HFF-Myc (cell line): ENCODE measurements around the gene DCBLD1.

ENCODE experiments used
- DNase-seq: peaks from one replicate; pipeline ENCODE4 v3.0.0-alpha.2; 2011; ENCODE audit warnings: low read depth; ENCODE audit errors: extremely low read depth
- H3K4me3 ChIP-seq: replicated peaks from 2 replicates; pipeline ENCODE4 v1.5.1; 2011; ENCODE audit warnings: low read depth, mild to moderate bottlenecking, control low read depth, low read length
- TF ChIP-seq, protein P1 (sequence below): IDR thresholded peaks from 2 replicates; pipeline ENCODE4 v1.5.1; 2012; ENCODE audit warnings: mild to moderate bottlenecking, low read depth, low read length, control low read depth; ENCODE audit errors: missing control alignments

Gene DCBLD1

DNA sequence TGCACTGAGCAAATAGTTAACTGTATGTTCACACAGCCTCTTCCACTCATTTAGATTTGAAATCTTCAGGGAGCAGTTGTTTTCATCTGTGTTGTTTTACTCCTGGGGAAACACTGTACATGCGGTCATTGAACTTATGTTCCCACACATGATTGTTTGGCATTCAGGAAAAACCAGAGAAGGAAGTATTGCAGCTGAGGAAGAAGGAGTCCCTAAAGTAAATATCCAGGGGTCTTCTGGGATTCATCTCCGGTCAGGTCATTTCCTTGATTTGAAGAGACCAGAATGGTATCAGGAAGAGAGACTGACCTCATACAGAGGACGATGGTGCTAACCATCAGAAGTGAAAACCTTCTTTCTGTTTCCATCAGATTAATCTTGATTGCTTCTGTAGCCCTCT, 52.5 kb downstream of the DCBLD1 start:
- TF ChIP-seq, protein P1, sequence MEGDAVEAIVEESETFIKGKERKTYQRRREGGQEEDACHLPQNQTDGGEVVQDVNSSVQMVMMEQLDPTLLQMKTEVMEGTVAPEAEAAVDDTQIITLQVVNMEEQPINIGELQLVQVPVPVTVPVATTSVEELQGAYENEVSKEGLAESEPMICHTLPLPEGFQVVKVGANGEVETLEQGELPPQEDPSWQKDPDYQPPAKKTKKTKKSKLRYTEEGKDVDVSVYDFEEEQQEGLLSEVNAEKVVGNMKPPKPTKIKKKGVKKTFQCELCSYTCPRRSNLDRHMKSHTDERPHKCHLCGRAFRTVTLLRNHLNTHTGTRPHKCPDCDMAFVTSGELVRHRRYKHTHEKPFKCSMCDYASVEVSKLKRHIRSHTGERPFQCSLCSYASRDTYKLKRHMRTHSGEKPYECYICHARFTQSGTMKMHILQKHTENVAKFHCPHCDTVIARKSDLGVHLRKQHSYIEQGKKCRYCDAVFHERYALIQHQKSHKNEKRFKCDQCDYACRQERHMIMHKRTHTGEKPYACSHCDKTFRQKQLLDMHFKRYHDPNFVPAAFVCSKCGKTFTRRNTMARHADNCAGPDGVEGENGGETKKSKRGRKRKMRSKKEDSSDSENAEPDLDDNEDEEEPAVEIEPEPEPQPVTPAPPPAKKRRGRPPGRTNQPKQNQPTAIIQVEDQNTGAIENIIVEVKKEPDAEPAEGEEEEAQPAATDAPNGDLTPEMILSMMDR: no peak

DNA sequence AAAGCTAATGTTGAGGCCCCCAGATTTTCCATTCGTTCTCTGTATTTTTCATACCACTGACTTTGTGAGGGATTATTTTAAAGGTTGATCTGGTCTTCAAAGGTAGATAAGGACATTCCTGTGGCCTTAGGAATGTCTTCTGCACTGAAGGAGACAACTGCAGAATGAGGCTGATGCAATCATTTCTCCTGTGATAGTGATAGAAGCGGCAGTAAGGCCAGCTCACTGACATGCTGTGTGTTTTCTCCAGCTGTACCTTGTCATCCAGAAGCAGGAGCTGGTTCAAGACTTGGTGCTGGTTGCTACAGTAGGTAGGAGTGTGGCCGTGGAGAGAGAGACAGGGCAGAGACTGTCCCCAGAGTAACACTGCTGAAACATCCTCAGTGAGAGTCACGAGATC, 53.8 kb downstream of the DCBLD1 start:
- TF ChIP-seq, protein P1: no peak
- H3K4me3 ChIP-seq: no peak overlapping the region
- no peak for DNase-seq

More for the DNA sequence above, 52.5 kb downstream of the DCBLD1 start:
- DNase-seq: no peak
- no peak overlapping the region for H3K4me3 ChIP-seq

DNA sequence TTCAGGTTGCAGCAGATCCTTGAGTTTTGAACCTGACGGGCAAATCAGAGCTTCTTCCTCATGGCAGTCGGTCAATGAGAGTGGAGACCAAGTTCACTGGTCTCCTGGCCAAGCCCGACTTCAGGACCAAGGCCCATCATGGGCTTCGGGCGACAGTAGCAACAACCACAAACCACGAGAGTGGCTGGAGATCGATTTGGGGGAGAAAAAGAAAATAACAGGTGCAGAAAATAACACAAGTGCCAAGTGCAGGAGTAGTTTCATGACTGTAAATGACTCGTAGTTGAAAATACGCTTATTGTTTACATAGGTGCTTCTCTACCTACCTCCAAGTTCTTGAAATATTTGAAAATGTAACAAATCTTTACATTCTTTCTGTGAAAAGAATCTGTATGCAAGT, 56.1 kb downstream of the DCBLD1 start:
- TF ChIP-seq, protein P1: no peak
- no peak for DNase-seq

DNA sequence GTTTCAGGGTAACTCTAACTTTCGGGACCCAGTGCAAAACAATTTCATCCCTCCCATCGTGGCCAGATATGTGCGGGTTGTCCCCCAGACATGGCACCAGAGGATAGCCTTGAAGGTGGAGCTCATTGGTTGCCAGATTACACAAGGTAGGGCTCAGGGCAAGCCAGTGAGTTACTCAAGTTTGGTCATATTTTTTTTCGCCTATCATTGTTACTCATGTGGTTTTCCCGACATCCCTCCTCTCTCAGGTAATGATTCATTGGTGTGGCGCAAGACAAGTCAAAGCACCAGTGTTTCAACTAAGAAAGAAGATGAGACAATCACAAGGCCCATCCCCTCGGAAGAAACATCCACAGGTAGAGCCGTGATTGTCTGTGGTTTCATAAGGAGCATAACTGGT, 58.2 kb downstream of the DCBLD1 start:
- TF ChIP-seq, protein P1: no peak
- no peak overlapping the region for H3K4me3 ChIP-seq
- no peak for DNase-seq

More for the DNA sequence above, 56.1 kb downstream of the DCBLD1 start:
- H3K4me3 ChIP-seq: no peak overlapping the region

DNA sequence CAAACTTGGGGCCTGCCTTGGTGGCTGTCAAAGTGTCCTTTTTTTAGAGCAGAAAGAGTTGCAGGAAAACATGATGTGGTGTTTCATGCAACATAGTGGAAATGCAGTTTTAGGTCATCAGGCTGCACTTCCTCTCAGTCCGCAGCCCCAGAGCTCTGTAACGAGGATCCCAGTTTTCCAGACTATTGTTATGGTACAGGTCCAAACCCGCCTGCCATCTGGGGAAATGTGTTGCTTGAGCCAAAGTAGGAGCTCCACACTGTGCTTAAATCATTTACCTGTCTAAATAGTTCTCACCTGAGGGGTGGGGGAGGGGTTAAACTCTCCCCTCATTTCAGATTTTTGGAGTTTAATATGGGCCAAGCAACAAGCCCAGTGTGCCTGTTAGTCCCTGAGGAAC, 60.0 kb downstream of the DCBLD1 start:
- no peak for DNase-seq
- H3K4me3 ChIP-seq: no peak overlapping the region
- TF ChIP-seq, protein P1: no peak

DNA sequence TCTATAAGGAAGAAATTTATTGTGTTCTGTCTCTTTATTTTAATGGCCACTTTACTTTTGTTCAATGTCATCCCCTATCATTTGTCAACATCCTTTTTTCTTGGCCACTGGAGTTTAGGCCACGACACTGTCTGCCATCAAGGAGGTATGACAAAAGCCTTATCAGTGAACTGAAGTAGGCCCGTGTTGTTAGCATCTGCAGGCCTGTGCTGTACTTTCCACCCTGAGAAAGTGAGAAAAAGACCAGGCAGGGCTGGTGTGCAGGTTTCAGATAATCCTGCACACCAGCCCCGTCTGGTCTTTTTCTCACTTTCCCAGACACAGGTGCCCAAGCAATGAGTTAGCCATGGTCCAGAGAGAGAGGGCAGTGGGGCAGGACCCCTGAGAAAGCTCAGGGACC, 62.2 kb downstream of the DCBLD1 start:
- TF ChIP-seq, protein P1: no peak
- no peak overlapping the region for H3K4me3 ChIP-seq
- DNase-seq: no peak

DNA sequence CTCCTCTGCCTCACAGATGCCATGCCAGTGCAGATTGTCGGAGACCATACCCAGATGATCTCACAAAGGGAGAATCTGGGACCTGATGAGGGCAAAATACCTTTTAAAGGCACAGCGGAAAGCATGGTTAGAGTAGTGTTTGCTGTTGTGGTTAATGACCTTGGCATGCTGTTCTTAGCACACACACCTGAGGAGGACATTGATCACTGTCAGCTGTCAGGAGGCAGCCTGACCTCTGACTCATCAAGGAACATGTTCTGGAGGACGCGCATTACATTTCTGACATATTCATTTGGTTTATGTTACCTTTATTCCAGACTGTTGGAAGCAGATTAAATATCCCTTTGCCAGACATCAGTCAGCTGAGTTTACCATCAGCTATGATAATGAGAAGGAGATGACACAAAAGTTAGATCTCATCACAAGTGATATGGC, 62.7 kb downstream of the DCBLD1 start:
- TF ChIP-seq, protein P1: no peak
- DNase-seq: no peak
- no peak overlapping the region for H3K4me3 ChIP-seq
